Epithelial cell of esophagus (primary cell): Measurements from ENCODE around the gene KIF21B.

Source experiments
- DNase-seq: peaks from one replicate; pipeline ENCODE4 v3.0.0; 2010; ENCODE audit warnings: low read depth
- H3K4me3 ChIP-seq: 2 replicates; pipeline ENCODE4 v1.5.1; 2011; ENCODE audit warnings: mild to moderate bottlenecking, low read length, control low read depth
- CTCF ChIP-seq: IDR thresholded peaks from 2 replicates; pipeline ENCODE4 v1.5.1; 2011; ENCODE audit warnings: low read depth, mild to moderate bottlenecking, low read length, control low read depth, inconsistent platforms; ENCODE audit not compliant: insufficient read depth; ENCODE audit errors: missing control alignments

KIF21B gene

DNA sequence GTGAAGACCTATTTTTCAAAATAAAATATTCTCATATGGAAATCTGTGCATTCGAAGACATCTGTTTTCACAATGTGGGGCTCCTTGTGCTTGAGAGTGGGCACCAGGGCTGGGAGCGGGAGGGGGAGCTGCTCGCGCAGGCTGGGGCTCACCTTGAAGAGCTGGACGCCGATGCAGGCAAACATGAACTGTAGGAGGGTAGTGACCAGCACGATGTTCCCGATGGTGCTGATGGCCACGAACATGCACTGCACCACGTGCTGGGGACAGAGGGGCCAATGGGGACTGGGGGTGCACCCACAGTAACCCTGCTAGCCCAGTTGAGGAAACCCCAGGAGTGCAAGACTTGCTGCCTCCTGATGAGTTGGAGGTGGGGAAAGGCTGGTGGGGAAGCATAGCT, 42.2 kb upstream of the KIF21B start:
- DNase-seq = no peak
- no peak for TF ChIP-seq CTCF
- no peak overlapping the region for H3K4me3 ChIP-seq

- DNase-seq = no peak
- no peak overlapping the region for H3K4me3 ChIP-seq
- no peak for TF ChIP-seq CTCF
These were observed 41.3 kb upstream of the KIF21B start for GRCh38 chr1:201064806-201065205.

DNA sequence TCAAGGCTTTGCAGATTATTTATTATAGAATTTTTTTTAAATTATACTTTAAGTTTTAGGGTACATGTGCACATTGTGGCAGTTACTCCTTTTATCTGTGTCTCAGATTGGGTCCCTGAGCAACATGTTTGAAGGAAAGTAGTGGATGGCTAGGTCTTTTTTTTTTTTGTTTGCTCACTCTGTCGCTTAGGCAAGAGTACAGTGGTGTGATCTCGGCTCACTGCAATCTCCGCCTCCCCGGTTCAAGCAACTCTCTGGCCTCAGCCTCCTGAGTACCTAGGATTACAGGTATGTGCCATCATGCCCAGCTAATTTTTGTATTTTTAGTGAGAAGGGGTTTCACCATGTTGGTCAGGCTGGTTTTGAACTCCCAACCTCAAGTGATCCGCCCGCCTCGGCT, 39.6 kb upstream of the KIF21B start:
- DNase-seq = no peak
- no peak overlapping the region for H3K4me3 ChIP-seq
- no peak for TF ChIP-seq CTCF

DNA sequence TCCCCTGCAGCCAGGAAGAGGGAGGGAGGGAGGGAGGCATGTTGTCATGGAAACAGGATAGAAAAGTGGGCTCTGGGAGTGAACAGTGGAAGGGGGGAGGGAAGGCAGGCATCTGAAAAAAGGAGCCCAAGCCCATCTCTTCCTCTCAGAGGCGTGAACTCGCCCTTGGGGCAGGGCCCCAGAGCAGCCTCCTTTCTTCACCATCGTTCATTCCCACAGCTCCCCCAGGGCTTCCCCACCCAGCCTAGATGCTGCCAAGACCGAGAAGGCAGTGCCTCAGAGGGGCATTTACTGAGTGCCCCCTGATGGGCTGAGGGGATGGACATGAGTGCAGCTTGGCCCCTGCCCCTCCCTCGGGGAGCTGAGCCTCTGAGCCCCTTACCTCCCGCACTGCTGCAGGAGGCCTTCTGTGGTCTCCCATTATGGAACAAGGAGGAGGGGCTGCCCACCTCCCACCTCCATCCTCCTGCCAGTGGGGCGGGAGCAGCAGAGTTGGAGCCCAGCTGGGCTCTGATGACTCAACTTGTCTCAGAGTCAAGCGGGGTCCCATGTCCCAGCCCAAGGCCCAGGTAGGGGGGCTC, 39.1 kb upstream of the KIF21B start:
- DNase-seq = no peak
- TF ChIP-seq CTCF = no peak

DNA sequence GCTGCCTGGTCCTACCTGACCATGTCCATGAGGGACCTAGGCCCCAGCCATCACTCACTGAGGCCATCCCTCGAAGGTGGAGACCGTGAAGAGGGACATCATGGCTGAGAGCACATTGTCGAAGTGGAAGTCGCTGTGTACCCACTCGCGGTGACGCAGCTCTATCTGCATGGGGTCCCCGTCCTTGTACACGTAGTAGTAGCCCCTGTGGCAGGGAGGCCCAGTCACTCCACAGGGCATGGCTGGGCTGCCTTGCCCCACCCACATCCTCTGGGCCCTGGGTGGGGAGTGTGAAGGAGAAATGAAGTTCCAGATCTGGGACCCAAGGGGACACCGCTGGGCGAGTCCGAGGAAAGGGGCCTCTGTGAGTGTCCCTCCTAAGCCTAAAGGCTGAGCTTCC, 38.4 kb upstream of the KIF21B start:
- no peak for DNase-seq
- no peak for TF ChIP-seq CTCF
- no peak overlapping the region for H3K4me3 ChIP-seq

More for the DNA sequence above, 39.1 kb upstream of the KIF21B start:
- H3K4me3 ChIP-seq = no peak overlapping the region

- no peak for TF ChIP-seq CTCF
- no peak for DNase-seq
- no peak overlapping the region for H3K4me3 ChIP-seq
These were observed 37.5 kb upstream of the KIF21B start for GRCh38 chr1:201061049-201061448.

- H3K4me3 ChIP-seq = no peak overlapping the region
- DNase-seq = no peak
- TF ChIP-seq CTCF = no peak
These were observed 37.1 kb upstream of the KIF21B start for GRCh38 chr1:201060586-201060985.
